SK-N-SH treated with all-trans-retinoic acid at 6 μM for 48 hours (cell line): ENCODE data around the gene OLA1.

Experiments
- ATAC-seq: fragments of 200-7000 bp; cut with Tn5 transposase; 3 replicates; pipeline ENCODE4 v1.9.1; 2020; ENCODE audit warnings: mild to moderate bottlenecking, moderate library complexity
- ARNTL ChIP-seq: fragments of 450-650 bp; formaldehyde crosslinking; IDR thresholded peaks from 2 replicates; pipeline ENCODE4 v1.5.0; 2020; ENCODE audit warnings: low read depth, mild to moderate bottlenecking, moderate library complexity, borderline replicate concordance
- ESRRG ChIP-seq: fragments of 250-450 bp; sonication (Bioruptor Pico); IDR thresholded peaks from 2 replicates; pipeline ENCODE4 v1.6.1; 2021; ENCODE audit warnings: mild to moderate bottlenecking
- ISL1 ChIP-seq: fragments of 250-450 bp; sonication (Bioruptor Pico); IDR thresholded peaks from 2 replicates; pipeline ENCODE4 v2.1.2; 2022; ENCODE audit warnings: mild to moderate bottlenecking, moderate library complexity
- OSR1 ChIP-seq: fragments of 250-450 bp; sonication (Bioruptor Pico); IDR thresholded peaks from 2 replicates; pipeline ENCODE4 v1.8.0; 2022; ENCODE audit warnings: moderate library complexity, mild to moderate bottlenecking, inconsistent platforms
- PPARA ChIP-seq: fragments of 250-450 bp; sonication (Bioruptor Pico); IDR thresholded peaks from 2 replicates; pipeline ENCODE4 v1.5.0; 2020; ENCODE audit warnings: mild to moderate bottlenecking, borderline replicate concordance
- RARB ChIP-seq: fragments of 250-450 bp; sonication (Bioruptor Pico); IDR thresholded peaks from 2 replicates; pipeline ENCODE4 v1.8.0; 2021; ENCODE audit warnings: mild to moderate bottlenecking, moderate library complexity
- SNAI2 ChIP-seq: fragments of 250-450 bp; sonication (Bioruptor Pico); IDR thresholded peaks from 2 replicates; pipeline ENCODE4 v1.5.0; 2020; ENCODE audit warnings: mild to moderate bottlenecking, moderate library complexity
- TCF4 ChIP-seq: fragments of 250-450 bp; sonication (Bioruptor Pico); IDR thresholded peaks from 2 replicates; pipeline ENCODE4 v1.8.0; 2021; ENCODE audit warnings: mild to moderate bottlenecking, moderate library complexity, borderline replicate concordance
- ZC3H10 ChIP-seq: fragments of 250-450 bp; sonication (Bioruptor Pico); IDR thresholded peaks from 2 replicates; pipeline ENCODE4 v1.5.1; 2021; ENCODE audit warnings: mild to moderate bottlenecking, moderate library complexity
- ZFP3 ChIP-seq: fragments of 250-450 bp; sonication (Bioruptor Pico); IDR thresholded peaks from 2 replicates; pipeline ENCODE4 v1.5.0; 2020; ENCODE audit warnings: mild to moderate bottlenecking, moderate library complexity
- ZFP30 ChIP-seq: fragments of 450-650 bp; formaldehyde crosslinking; IDR thresholded peaks from 2 replicates; pipeline ENCODE4 v1.5.0; 2022; ENCODE audit warnings: mild to moderate bottlenecking, moderate library complexity
- ZNF565 ChIP-seq: fragments of 450-650 bp; formaldehyde crosslinking; conservative IDR thresholded peaks from 2 replicates; pipeline ENCODE4 v1.5.0; 2020; ENCODE audit warnings: low read depth, mild to moderate bottlenecking, moderate library complexity
- ZNF70 ChIP-seq: fragments of 450-650 bp; formaldehyde crosslinking; IDR thresholded peaks from 2 replicates; pipeline ENCODE4 v1.5.0; 2020; ENCODE audit warnings: mild to moderate bottlenecking, moderate library complexity
- ZNF8 ChIP-seq: fragments of 450-650 bp; formaldehyde crosslinking; IDR thresholded peaks from 2 replicates; pipeline ENCODE4 v1.5.0; 2020; ENCODE audit warnings: mild to moderate bottlenecking, moderate library complexity
- TF ChIP-seq, protein P1 (sequence below): fragments of 250-450 bp; sonication (Bioruptor Pico); IDR thresholded peaks from 2 replicates; pipeline ENCODE4 v1.5.1; 2021; ENCODE audit warnings: mild to moderate bottlenecking, moderate library complexity
- TF ChIP-seq, protein P2 (sequence below): fragments of 250-450 bp; sonication (Bioruptor Pico); IDR thresholded peaks from 2 replicates; pipeline ENCODE4 v1.8.0; 2021; ENCODE audit warnings: low read depth, mild to moderate bottlenecking, moderate library complexity, borderline replicate concordance
- TF ChIP-seq, protein P3 (sequence below): fragments of 250-450 bp; sonication (Bioruptor Pico); IDR thresholded peaks from 2 replicates; pipeline ENCODE4 v1.5.0; 2020; ENCODE audit warnings: mild to moderate bottlenecking, moderate library complexity
- TF ChIP-seq, protein P4 (sequence below): fragments of 250-450 bp; sonication (Bioruptor Pico); IDR thresholded peaks from 2 replicates; pipeline ENCODE4 v1.8.0; 2020; ENCODE audit warnings: mild to moderate bottlenecking, moderate library complexity, borderline replicate concordance

Gene OLA1

GRCh38 chr2:174222154-174222553, 26.2 kb downstream of the OLA1 start:
- no peak for ATAC-seq
- no peak for TF ChIP-seq ZC3H10 (CRISPR knock-in tag)
- TF ChIP-seq ARNTL (CRISPR knock-in tag), result no peak
- no peak for TF ChIP-seq ZNF70 (CRISPR knock-in tag)
- TF ChIP-seq, protein P1, sequence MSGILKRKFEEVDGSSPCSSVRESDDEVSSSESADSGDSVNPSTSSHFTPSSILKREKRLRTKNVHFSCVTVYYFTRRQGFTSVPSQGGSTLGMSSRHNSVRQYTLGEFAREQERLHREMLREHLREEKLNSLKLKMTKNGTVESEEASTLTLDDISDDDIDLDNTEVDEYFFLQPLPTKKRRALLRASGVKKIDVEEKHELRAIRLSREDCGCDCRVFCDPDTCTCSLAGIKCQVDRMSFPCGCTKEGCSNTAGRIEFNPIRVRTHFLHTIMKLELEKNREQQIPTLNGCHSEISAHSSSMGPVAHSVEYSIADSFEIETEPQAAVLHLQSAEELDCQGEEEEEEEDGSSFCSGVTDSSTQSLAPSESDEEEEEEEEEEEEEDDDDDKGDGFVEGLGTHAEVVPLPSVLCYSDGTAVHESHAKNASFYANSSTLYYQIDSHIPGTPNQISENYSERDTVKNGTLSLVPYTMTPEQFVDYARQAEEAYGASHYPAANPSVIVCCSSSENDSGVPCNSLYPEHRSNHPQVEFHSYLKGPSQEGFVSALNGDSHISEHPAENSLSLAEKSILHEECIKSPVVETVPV (CRISPR knock-in tag), result no peak
- TF ChIP-seq SNAI2, result no peak
- TF ChIP-seq ESRRG (CRISPR knock-in tag), result no peak
- TF ChIP-seq ZFP30 (CRISPR knock-in tag), result no peak

DNA sequence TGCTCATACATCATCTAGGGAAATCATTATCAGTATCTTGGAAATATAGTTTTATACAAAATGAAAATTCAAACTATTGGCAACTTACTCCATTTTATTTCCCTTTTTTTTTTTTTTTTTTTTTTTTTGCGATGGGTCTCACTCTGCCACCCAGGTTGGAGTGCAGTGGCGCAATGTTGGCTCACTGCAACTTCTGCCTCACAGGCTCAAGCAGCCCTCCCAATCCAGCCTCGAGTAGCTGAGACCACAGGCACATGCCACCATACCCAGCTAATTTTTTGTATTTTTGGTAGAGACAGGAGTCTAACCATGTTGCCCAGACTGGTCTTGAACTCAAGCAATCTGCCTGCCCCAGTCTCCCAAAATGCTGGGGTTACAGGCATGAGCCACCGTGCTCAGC, 29.0 kb downstream of the OLA1 start:
- TF ChIP-seq ARNTL (CRISPR knock-in tag) (no peak), ZNF8 (CRISPR knock-in tag) (no peak), ZFP3 (no peak), ISL1 (CRISPR knock-in tag) (no peak)
- TF ChIP-seq, protein P2, sequence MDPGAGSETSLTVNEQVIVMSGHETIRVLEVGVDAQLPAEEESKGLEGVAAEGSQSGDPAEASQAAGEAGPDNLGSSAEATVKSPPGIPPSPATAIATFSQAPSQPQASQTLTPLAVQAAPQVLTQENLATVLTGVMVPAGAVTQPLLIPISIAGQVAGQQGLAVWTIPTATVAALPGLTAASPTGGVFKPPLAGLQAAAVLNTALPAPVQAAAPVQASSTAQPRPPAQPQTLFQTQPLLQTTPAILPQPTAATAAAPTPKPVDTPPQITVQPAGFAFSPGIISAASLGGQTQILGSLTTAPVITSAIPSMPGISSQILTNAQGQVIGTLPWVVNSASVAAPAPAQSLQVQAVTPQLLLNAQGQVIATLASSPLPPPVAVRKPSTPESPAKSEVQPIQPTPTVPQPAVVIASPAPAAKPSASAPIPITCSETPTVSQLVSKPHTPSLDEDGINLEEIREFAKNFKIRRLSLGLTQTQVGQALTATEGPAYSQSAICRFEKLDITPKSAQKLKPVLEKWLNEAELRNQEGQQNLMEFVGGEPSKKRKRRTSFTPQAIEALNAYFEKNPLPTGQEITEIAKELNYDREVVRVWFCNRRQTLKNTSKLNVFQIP (CRISPR knock-in tag), result no peak
- no peak for ATAC-seq

DNA sequence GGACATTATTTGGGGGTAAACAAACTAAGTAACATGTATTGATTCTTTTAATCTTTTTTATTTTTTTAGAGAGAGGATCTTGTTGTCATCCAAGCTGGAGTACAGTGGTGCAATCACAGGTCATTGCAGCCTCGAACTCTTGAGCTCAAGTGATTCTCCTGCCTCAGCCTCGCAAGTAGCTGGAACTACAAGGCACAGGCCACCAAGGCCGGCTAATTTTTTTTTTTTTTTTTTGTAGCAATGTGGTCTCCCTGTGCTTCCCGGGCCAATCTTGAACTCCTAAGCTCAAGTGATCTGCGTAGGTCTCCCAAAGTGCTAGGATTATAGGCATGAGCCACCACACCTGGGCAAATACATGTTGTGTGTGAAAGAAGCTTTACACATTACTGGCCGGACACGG, 29.6 kb downstream of the OLA1 start:
- no peak for ATAC-seq
- TF ChIP-seq RARB (CRISPR knock-in tag) (no peak), OSR1 (CRISPR knock-in tag) (no peak), ZFP30 (CRISPR knock-in tag) (no peak)
- TF ChIP-seq, protein P3, sequence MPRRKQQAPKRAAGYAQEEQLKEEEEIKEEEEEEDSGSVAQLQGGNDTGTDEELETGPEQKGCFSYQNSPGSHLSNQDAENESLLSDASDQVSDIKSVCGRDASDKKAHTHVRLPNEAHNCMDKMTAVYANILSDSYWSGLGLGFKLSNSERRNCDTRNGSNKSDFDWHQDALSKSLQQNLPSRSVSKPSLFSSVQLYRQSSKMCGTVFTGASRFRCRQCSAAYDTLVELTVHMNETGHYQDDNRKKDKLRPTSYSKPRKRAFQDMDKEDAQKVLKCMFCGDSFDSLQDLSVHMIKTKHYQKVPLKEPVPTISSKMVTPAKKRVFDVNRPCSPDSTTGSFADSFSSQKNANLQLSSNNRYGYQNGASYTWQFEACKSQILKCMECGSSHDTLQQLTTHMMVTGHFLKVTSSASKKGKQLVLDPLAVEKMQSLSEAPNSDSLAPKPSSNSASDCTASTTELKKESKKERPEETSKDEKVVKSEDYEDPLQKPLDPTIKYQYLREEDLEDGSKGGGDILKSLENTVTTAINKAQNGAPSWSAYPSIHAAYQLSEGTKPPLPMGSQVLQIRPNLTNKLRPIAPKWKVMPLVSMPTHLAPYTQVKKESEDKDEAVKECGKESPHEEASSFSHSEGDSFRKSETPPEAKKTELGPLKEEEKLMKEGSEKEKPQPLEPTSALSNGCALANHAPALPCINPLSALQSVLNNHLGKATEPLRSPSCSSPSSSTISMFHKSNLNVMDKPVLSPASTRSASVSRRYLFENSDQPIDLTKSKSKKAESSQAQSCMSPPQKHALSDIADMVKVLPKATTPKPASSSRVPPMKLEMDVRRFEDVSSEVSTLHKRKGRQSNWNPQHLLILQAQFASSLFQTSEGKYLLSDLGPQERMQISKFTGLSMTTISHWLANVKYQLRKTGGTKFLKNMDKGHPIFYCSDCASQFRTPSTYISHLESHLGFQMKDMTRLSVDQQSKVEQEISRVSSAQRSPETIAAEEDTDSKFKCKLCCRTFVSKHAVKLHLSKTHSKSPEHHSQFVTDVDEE, result no peak
- TF ChIP-seq, all 23 proteins: peak for 0

DNA sequence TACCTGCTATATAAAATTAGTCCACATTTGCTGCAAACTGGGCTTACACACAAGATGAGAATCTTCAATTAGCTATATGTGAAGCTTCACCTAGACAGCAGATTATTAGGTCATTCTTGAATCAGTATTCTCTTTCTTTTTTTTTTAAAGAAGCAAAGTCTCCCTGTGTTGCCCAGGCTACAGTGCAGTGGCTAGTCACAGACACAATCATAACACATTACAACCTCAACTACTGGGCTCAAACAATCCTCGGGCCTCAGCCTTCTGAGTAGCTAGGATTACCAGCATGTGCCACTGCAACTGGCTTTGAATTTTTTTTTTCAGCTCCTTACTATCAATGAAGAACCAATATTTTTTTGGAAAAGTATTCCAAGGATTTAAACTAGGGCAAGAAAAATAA, 30.5 kb downstream of the OLA1 start:
- peak; percentile 27; the same call in 1 of the 3 replicates for ATAC-seq
- TF ChIP-seq ARNTL (CRISPR knock-in tag), result no peak
- TF ChIP-seq, protein P2 (CRISPR knock-in tag), result no peak
- no peak for TF ChIP-seq ESRRG (CRISPR knock-in tag)
- TF ChIP-seq, protein P4, sequence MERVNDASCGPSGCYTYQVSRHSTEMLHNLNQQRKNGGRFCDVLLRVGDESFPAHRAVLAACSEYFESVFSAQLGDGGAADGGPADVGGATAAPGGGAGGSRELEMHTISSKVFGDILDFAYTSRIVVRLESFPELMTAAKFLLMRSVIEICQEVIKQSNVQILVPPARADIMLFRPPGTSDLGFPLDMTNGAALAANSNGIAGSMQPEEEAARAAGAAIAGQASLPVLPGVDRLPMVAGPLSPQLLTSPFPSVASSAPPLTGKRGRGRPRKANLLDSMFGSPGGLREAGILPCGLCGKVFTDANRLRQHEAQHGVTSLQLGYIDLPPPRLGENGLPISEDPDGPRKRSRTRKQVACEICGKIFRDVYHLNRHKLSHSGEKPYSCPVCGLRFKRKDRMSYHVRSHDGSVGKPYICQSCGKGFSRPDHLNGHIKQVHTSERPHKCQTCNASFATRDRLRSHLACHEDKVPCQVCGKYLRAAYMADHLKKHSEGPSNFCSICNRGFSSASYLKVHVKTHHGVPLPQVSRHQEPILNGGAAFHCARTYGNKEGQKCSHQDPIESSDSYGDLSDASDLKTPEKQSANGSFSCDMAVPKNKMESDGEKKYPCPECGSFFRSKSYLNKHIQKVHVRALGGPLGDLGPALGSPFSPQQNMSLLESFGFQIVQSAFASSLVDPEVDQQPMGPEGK, result no peak
- TF ChIP-seq ZFP30 (CRISPR knock-in tag), result no peak
- TF ChIP-seq PPARA (CRISPR knock-in tag), result no peak
- no peak for TF ChIP-seq ZNF565 (CRISPR knock-in tag)
- TF ChIP-seq TCF4 (CRISPR knock-in tag), result no peak
- TF ChIP-seq, protein P3, result no peak
- TF ChIP-seq, all 23 proteins: peak for 0
